Measurements from ENCODE around the gene CTNNBIP1.

- TF ChIP-seq CTCF (IDR thresholded peaks at IDR 0.05; ENCODE audit: borderline replicate concordance, extremely low read depth, low read length, poor library complexity, severe bottlenecking) (no peak), EZH2 (IDR thresholded peaks at IDR 0.05; ENCODE audit: borderline replicate concordance, low read depth, low read length, severe bottlenecking) (no peak)
These were observed 69.9 kb downstream of the CTNNBIP1 start for GRCh38 chr1:9840176-9840575.
